OCI-LY1 (cell line): ENCODE measurements around the gene BGLAP.

Source experiments
- H2AFZ ChIP-seq: fragments of 200-600 bp; sonication (generic), shearing (Covaris generic); 2 replicates; pipeline ENCODE4 v1.6.0; 2014; ENCODE audit warnings: antibody characterized with exemption, mild to moderate bottlenecking, low read length
- H3F3A ChIP-seq: fragments of 200-600 bp; sonication (generic), shearing (Covaris generic); 2 replicates; pipeline ENCODE4 v1.6.0; 2014; ENCODE audit warnings: mild to moderate bottlenecking, antibody characterized with exemption, low read length, moderate library complexity; ENCODE audit not compliant: insufficient read depth
- H3K27ac ChIP-seq: fragments of 200-600 bp; sonication (generic); 2 replicates; pipeline ENCODE4 v1.5.1; 2014; ENCODE audit warnings: low read length, mixed run types, mild to moderate bottlenecking, low read depth; ENCODE audit not compliant: poor library complexity, severe bottlenecking
- H3K27me3 ChIP-seq: fragments of 200-600 bp; sonication (generic); 2 replicates; pipeline ENCODE4 v1.6.0; 2014; ENCODE audit warnings: antibody characterized with exemption, mild to moderate bottlenecking, low read length, moderate library complexity; ENCODE audit not compliant: insufficient read depth
- H3K36me3 ChIP-seq: fragments of 200-600 bp; sonication (generic); 2 replicates; pipeline ENCODE4 v1.6.1; 2014; ENCODE audit warnings: mild to moderate bottlenecking, antibody characterized with exemption, low read length, moderate library complexity, mixed read lengths; ENCODE audit not compliant: insufficient read depth
- H3K4me1 ChIP-seq: fragments of 200-600 bp; sonication (generic); 2 replicates; pipeline ENCODE4 v1.5.1; 2014; ENCODE audit warnings: mild to moderate bottlenecking, low read length, moderate library complexity; ENCODE audit not compliant: insufficient read depth, severe bottlenecking
- H3K4me2 ChIP-seq: fragments of 200-600 bp; sonication (generic), shearing (Covaris generic); 2 replicates; pipeline ENCODE4 v1.6.1; 2014; ENCODE audit warnings: low read length
- H3K4me3 ChIP-seq: fragments of 200-600 bp; sonication (generic); 2 replicates; pipeline ENCODE4 v1.5.1; 2014; ENCODE audit warnings: low read length, low read depth, mild to moderate bottlenecking, mixed read lengths; ENCODE audit not compliant: poor library complexity, severe bottlenecking
- H3K79me2 ChIP-seq: fragments of 200-600 bp; shearing (Covaris generic); 2 replicates; pipeline ENCODE4 v1.6.1; 2016; ENCODE audit warnings: mixed run types, low read length, mixed read lengths; ENCODE audit not compliant: insufficient read depth
- H3K9ac ChIP-seq: fragments of 200-600 bp; sonication (generic), shearing (Covaris generic); 2 replicates; pipeline ENCODE4 v1.6.1; 2014; ENCODE audit warnings: mild to moderate bottlenecking, low read length, mixed read lengths
- H3K9me2 ChIP-seq: fragments of 200-600 bp; sonication (generic), shearing (Covaris generic); 2 replicates; pipeline ENCODE4 v1.6.1; 2014; ENCODE audit warnings: low read depth, mild to moderate bottlenecking, low read length, mixed read lengths
- H3K9me3 ChIP-seq: fragments of 200-600 bp; shearing (Covaris generic); 2 replicates; pipeline ENCODE4 v1.6.1; 2014; ENCODE audit warnings: low read length, mixed read lengths
- H4K20me1 ChIP-seq: fragments of 200-600 bp; sonication (generic), shearing (Covaris generic); 2 replicates; pipeline ENCODE4 v1.6.0; 2016; ENCODE audit warnings: mild to moderate bottlenecking, low read length; ENCODE audit not compliant: insufficient read depth
- CTCF ChIP-seq: fragments of 200-600 bp; sonication (generic), shearing (Covaris generic); IDR thresholded peaks from 2 replicates; pipeline ENCODE4 v1.5.1; 2017; ENCODE audit warnings: mild to moderate bottlenecking, antibody characterized with exemption, low read length, moderate library complexity, mixed read lengths
- EZH2 ChIP-seq: fragments of 200-600 bp; sonication (generic), shearing (Covaris generic); IDR thresholded peaks from 2 replicates; pipeline ENCODE4 v1.8.0; 2017; ENCODE audit warnings: borderline replicate concordance, mixed run types, mild to moderate bottlenecking, antibody characterized with exemption, low read length, moderate library complexity, mixed read lengths

Gene BGLAP

GRCh38 chr1:156246781-156247459 is 4.9 kb downstream of the BGLAP start:
- 0 out of 2 replicates have a peak, but pooled peaks cover 5% of the 10 kb centered on the region for H3K27me3 ChIP-seq
- H3K9me2 ChIP-seq, result no peaks in the 10 kb centered on the region
- H3K9ac ChIP-seq, result no peak overlapping the region
- peaks cover 10% of the 10 kb centered on the region for H3K4me1 ChIP-seq
- no peaks in the 10 kb centered on the region for H3K79me2 ChIP-seq
- H3K36me3 ChIP-seq, result peaks cover 37% of the 10 kb centered on the region
- H3K4me3 ChIP-seq, result no peak overlapping the region
- H2AFZ ChIP-seq, result no peak overlapping the region
- no peak overlapping the region for H3K27ac ChIP-seq
- no peaks in the 10 kb centered on the region for H4K20me1 ChIP-seq
- H3F3A ChIP-seq, result no peaks in the 10 kb centered on the region
- no peaks in the 10 kb centered on the region for H3K9me3 ChIP-seq
- no peak for TF ChIP-seq CTCF
- TF ChIP-seq EZH2, result no peak
- no peak overlapping the region for H3K4me2 ChIP-seq

- TF ChIP-seq EZH2, result no peak
- no peak for TF ChIP-seq CTCF
- Histone ChIP-seq H3K4me1 (peaks cover 10% of the 10 kb centered on the region), H3K36me3 (peaks cover 44% of the 10 kb centered on the region), H3K9me3 (no peaks in the 10 kb centered on the region), H3K79me2 (no peaks in the 10 kb centered on the region), H3K9ac (no peak within 1 kb of the TSS), H4K20me1 (no peaks in the 10 kb centered on the region), H3K9me2 (no peaks in the 10 kb centered on the region), H3K27ac (no peak within 1 kb of the TSS), H3F3A (no peaks in the 10 kb centered on the region), H3K27me3 (0 out of 2 replicates have a peak, but pooled peaks cover 5% of the 10 kb centered on the region), H3K4me2 (no peak within 1 kb of the TSS), H2AFZ (no peak within 1 kb of the TSS), H3K4me3 (no peak within 1 kb of the TSS)
Measured at GRCh38 chr1:156247460-156248322, 5.7 kb downstream of the BGLAP start, which contains the start of gene PAQR6. PAQR6 (minus strand) TSS chr1:156248056; CDS start chr1:156246731, 1,325 bp downstream.

GRCh38 chr1:156248323-156248683 is 6.3 kb downstream of the BGLAP start:
- no peak overlapping the region for H3K4me2 ChIP-seq
- no peaks in the 10 kb centered on the region for H4K20me1 ChIP-seq

More at GRCh38 chr1:156248323-156248683, 6.3 kb downstream of the BGLAP start:
- Histone ChIP-seq H3K36me3 (peaks cover 51% of the 10 kb centered on the region), H3K4me3 (no peak overlapping the region), H3F3A (no peaks in the 10 kb centered on the region), H3K9ac (no peak overlapping the region), H3K79me2 (no peaks in the 10 kb centered on the region), H3K27ac (no peak overlapping the region), H3K27me3 (0 out of 2 replicates have a peak, but pooled peaks cover 5% of the 10 kb centered on the region), H3K4me1 (peaks cover 10% of the 10 kb centered on the region), H3K9me2 (no peaks in the 10 kb centered on the region), H3K9me3 (no peaks in the 10 kb centered on the region), H2AFZ (no peak overlapping the region)
- TF ChIP-seq EZH2 (no peak), CTCF (no peak)
